Neuronal stem cell (in vitro differentiated cells): ENCODE results near the gene OTOG.

ENCODE experiments used
- DNase-seq: peaks from one replicate; pipeline ENCODE4 v3.0.0-alpha.2; 2013; ENCODE audit warnings: low spot score
- H2AFZ ChIP-seq: one replicate; pipeline ENCODE4 v1.6.1; 2013; ENCODE audit warnings: mild to moderate bottlenecking, low read length, inconsistent platforms
- H2AK5ac ChIP-seq: 2 replicates; pipeline ENCODE4 v1.6.1; 2013; ENCODE audit warnings: low read depth, mild to moderate bottlenecking, inconsistent platforms, low read length, moderate library complexity, mixed read lengths
- H2BK120ac ChIP-seq: 2 replicates; pipeline ENCODE4 v1.6.1; 2013; ENCODE audit warnings: low read depth, mild to moderate bottlenecking, inconsistent platforms, low read length, moderate library complexity, mixed read lengths
- H2BK12ac ChIP-seq: one replicate; pipeline ENCODE4 v1.6.1; 2013; ENCODE audit warnings: low read length, inconsistent platforms
- H2BK15ac ChIP-seq: 2 replicates; pipeline ENCODE4 v1.6.1; 2013; ENCODE audit warnings: mild to moderate bottlenecking, low read length, inconsistent platforms, mixed read lengths
- H2BK5ac ChIP-seq: one replicate; pipeline ENCODE4 v1.6.1; 2013; ENCODE audit warnings: inconsistent platforms, mild to moderate bottlenecking, low read length, moderate library complexity
- H3K14ac ChIP-seq: one replicate; pipeline ENCODE4 v1.6.1; 2013; ENCODE audit warnings: low read length, inconsistent platforms
- H3K18ac ChIP-seq: 2 replicates; pipeline ENCODE4 v1.6.1; 2013; ENCODE audit warnings: low read length, inconsistent platforms
- H3K23ac ChIP-seq: 2 replicates; pipeline ENCODE4 v1.6.1; 2013; ENCODE audit warnings: low read depth, mild to moderate bottlenecking, mixed read lengths, low read length, inconsistent platforms; ENCODE audit not compliant: poor library complexity
- H3K27ac ChIP-seq: replicated peaks from 3 replicates; pipeline ENCODE4 v1.5.1; 2013; ENCODE audit warnings: low read length, inconsistent platforms
- H3K27me3 ChIP-seq, 3 experiments: 2 replicates each; pipeline ENCODE4 v1.6.1; 2013; ENCODE audit warnings: low read length in 3 of 3, mild to moderate bottlenecking in 2 of 3, inconsistent platforms in 1 of 3, low read depth in 1 of 3, mixed read lengths in 1 of 3, moderate library complexity in 1 of 3; ENCODE audit not compliant: control insufficient read depth in 3 of 3, insufficient read depth in 3 of 3
- H3K36me3 ChIP-seq, 2 donors: replicated peaks in 1 of 2; 2 replicates each; pipeline ENCODE4 v1.6.1; 2013; ENCODE audit warnings: low read length in 2 of 2; ENCODE audit not compliant: control insufficient read depth in 2 of 2, insufficient read depth in 2 of 2
- H3K4ac ChIP-seq: 2 replicates; pipeline ENCODE4 v1.6.1; 2013; ENCODE audit warnings: inconsistent platforms, mild to moderate bottlenecking, low read length, moderate library complexity
- H3K4me1 ChIP-seq, 2 donors: 1 replicate in 1 of 2; 2 replicates in 1 of 2; pipeline ENCODE4 v1.6.1; 2013; ENCODE audit warnings: low read length in 2 of 2, low read depth in 1 of 2; ENCODE audit not compliant: control insufficient read depth in 2 of 2, insufficient read depth in 1 of 2
- H3K4me2 ChIP-seq: one replicate; pipeline ENCODE4 v1.6.1; 2013; ENCODE audit warnings: mild to moderate bottlenecking, low read length, inconsistent platforms; ENCODE audit not compliant: insufficient read depth, poor library complexity, severe bottlenecking
- H3K4me3 ChIP-seq, 2 donors: 2 replicates each; pipeline ENCODE4 v1.5.1; 2013; ENCODE audit warnings: low read length in 2 of 2, mild to moderate bottlenecking in 2 of 2, inconsistent platforms in 1 of 2, moderate library complexity in 1 of 2
- H3K79me1 ChIP-seq: one replicate; pipeline ENCODE4 v1.6.1; 2013; ENCODE audit warnings: low read depth, mild to moderate bottlenecking, inconsistent platforms, low read length, moderate library complexity
- H3K9ac ChIP-seq: one replicate; pipeline ENCODE4 v1.6.1; 2013; ENCODE audit warnings: mild to moderate bottlenecking, low read depth, low read length, inconsistent platforms; ENCODE audit not compliant: poor library complexity
- H3K9me3 ChIP-seq, 2 donors: replicated peaks in 1 of 2; 2 replicates each; pipeline versions ENCODE3 to v1.6.1; 2013; ENCODE audit warnings: low read length in 2 of 2, mild to moderate bottlenecking in 2 of 2, inconsistent platforms in 1 of 2, low read depth in 1 of 2, mixed read lengths in 1 of 2, moderate library complexity in 1 of 2; ENCODE audit not compliant: control insufficient read depth in 2 of 2, insufficient read depth in 1 of 2
- H4K8ac ChIP-seq: one replicate; pipeline ENCODE4 v1.6.1; 2013; ENCODE audit warnings: low read depth, mild to moderate bottlenecking, inconsistent platforms, low read length, moderate library complexity
- H4K91ac ChIP-seq: one replicate; pipeline ENCODE4 v1.6.1; 2013; ENCODE audit warnings: low read length, low read depth, mild to moderate bottlenecking, inconsistent platforms; ENCODE audit not compliant: poor library complexity
- WGBS, 2 donors: extraction: QIAGEN DNeasy Blood & Tissue Kit; methylation state at CpG; one replicate each; pipeline ENCODE4 v1.1.7; 2013; ENCODE audit warnings: missing lambda C conversion rate in 2 of 2, mixed read lengths in 1 of 2; ENCODE audit not compliant: insufficient read length in 2 of 2, insufficient replicate concordance in 1 of 2; ENCODE audit errors: extremely low coverage in 2 of 2; 5-methylcytosine and 5-hydroxymethylcytosine counted together

Gene OTOG

GRCh38 chr11:17696741-17697140, 149.7 kb downstream of the OTOG start:
- peaks cover 0 to 2% of the 10 kb centered on the region in 2 donors for H3K4me1 ChIP-seq

More at GRCh38 chr11:17696741-17697140, 149.7 kb downstream of the OTOG start:
- no peak overlapping the region for H3K9ac ChIP-seq
- H2AFZ ChIP-seq: no peak overlapping the region
- H3K14ac ChIP-seq: no peak overlapping the region
- no peak overlapping the region for H3K27ac ChIP-seq
- H2BK120ac ChIP-seq: no peak overlapping the region
- H2BK15ac ChIP-seq: no peak overlapping the region
- H2BK12ac ChIP-seq: peak overlapping the region; percentile 65
- H2BK5ac ChIP-seq: no peak overlapping the region
- H3K4me3 ChIP-seq: no peak overlapping the region
- H3K18ac ChIP-seq: no peak overlapping the region
- peak overlapping the region; percentile 28 for H3K4ac ChIP-seq
- H3K9me3 ChIP-seq: no peaks in the 10 kb centered on the region
- no peaks in the 10 kb centered on the region for H3K36me3 ChIP-seq
- no peak overlapping the region for H2AK5ac ChIP-seq
- DNase-seq: no peak
- no CpG with 5 or more reads among the region's 5 CpGs for WGBS, 2 donors
- H4K91ac ChIP-seq: no peak overlapping the region
- H4K8ac ChIP-seq: no peak overlapping the region
- no peak overlapping the region for H3K4me2 ChIP-seq
- peaks cover 3 to 65% (median 27%) of the 10 kb centered on the region in 3 experiments for H3K27me3 ChIP-seq
- peak overlapping the region; percentile 11 for H3K23ac ChIP-seq
- H3K79me1 ChIP-seq: no peaks in the 10 kb centered on the region
